NCI-H774 (cell line): ENCODE results near the gene TBL1X.
"Not testable (repeated sequence)": the region's sequence is repeated elsewhere in the genome, so short reads cannot be mapped to it uniquely, and the experiment has no call there.

Source experiments
- DNase-seq: peaks from one replicate; lab custom pipeline; 2025; lab: John Stamatoyannopoulos, UW

Gene TBL1X

DNA sequence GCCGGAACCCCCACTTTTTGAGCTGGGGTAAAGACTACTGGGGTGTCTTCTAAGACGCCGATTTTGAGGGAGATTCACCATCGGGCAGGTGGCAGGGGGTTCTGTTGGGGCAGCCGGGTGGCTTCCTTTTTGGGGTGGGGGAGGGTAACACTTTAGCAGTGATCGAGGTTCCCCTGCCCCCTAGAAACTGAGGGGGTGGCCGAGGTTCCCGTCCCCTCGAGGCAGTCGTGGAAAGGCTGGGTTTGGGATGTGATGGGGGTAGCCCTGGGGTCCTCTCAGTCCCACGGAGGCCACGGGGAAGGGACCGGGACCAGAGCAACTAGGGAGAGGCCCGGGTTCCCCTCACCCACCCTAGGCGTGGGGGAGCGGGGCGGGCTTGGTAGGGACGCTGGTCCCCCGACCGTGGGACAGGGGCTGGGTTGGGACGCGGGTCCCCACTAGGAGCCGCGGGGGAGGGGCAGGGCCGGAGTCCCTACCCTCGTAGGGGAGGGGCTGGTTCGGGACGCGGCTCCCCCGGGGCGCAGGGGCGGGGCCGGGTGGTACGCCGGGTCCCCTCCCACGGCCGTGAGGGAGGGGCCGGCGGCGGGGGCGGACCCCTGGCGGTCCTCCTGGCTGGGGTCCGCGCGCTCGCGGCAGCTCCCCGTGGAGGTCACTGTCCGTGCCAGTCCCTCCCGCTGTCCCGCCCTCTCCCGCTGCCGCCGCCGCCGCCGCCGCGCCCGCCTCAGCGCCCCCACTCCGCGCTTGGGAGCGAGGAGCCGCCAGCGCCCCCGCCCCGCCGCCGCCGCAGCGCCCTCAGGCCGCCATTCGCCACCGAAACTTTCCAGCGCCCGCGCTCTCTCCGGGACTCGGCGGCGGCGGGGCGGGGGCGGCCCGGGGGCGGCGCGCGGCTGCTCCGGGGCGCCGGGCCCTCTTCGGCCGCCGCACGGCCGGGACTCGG, at the start of gene TBL1X:
Gene TBL1X, plus strand, starts transcription at position 624 of the 937 bp plus-strand sequence. CDS start 188,529 bp downstream, outside the sequence.
- peak; percentile 27 for DNase-seq

DNA sequence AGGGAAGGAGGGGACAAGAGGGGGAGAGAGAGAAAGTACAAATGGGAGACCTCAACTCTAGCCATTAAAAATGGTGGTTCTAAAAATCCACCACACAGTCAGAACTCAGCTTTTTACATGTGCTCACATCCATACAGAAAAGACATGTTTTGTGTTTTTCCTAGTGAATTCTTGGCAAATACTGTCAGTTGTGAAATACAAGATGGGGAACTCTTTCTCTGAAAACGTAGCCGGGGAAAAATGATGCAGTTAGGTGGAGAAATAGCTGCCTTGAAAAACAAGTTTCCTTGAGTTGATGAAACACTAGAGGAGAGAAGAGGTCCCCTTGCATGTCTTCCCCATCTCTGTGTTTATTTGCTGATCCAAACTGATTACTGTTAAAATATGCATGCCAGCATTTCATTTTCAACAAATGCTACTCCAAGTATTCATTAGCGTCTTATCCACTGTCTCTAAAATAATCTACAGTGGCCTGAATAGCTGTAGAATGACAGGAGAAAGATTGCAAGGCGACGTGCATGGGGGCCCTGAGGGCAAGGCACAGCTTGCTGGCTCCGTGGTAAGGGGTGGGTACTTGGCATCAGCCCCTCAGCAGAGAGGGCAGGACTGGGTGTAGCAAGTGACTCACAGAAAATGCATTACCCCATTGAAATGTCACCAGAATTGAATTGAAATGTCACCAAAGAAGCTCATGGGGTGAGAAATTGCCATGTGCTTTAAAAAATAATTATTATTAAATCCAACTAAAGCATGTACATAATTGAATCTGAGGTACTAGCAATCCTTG, 48.1 kb upstream of the TBL1X start:
- no peak for DNase-seq

DNA sequence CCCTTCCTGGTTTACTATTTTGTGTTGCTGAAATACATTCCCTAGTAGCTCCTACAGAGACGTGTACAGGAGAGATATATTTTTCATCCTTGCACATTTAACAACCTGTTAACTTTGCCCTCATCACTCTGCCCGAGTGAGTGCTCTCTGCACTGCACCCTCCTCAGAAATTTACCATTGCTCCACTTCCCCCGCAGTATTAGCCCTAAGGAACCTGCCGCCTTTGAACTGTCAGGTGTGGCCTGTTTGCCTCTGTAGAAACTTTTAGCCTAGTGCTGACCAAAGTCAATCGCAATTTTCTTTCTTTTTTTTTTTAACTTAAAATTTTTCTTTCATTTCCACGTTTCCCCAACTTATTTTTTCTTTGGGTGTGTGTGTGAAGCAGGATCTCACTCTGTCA, 46.6 kb upstream of the TBL1X start:
- no peak for DNase-seq

DNA sequence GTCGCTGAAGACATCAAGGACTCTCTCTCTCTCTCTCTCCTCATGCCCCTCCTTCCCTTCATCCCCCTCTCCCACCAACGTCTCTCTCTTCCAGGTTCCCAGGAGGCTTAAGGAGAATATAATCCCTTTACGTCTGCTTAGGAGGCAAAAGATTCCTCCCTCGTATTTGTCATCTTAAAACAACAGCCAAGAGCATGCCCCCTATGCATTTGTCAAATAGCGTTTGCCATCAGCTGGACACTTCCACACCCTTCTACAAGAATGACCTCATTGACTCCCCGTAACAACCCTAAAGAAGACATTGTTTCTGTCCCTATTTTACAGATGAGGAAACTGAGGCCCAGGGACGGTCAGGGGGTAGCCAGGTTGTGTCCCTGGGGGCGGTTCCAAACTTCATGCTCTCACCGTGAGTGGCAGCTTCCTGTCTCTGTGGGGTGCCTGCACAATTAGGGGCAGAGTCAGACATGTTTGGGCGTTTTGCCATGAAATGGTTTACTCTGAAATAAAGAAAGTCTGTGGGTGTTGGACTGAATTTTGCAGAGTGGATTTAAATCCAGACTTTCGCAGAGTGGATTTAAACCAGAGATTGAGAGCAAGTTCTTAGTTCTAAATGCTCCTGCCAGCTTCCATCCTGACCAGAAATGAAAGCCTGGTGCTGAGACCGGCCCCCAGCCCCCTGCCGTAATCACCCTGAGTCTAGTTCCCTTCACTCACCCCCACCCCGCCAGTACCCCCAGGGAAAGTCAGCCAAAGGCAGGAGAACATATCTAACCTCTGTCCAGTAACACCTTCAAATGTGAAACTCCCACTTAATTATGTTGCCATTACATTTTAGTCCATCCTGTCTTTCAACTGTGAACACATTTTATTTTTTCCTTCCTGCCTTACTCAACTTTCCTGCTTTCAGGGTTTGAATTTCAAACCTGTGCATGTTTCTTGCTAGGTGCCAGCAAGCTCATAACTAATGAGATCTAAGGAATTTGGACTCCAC, 44.3 kb upstream of the TBL1X start:
- DNase-seq, result no peak

- DNase-seq, result peak; percentile 1
These were observed 35.1 kb upstream of the TBL1X start for GRCh38 chrX:9429767-9430166.

DNA sequence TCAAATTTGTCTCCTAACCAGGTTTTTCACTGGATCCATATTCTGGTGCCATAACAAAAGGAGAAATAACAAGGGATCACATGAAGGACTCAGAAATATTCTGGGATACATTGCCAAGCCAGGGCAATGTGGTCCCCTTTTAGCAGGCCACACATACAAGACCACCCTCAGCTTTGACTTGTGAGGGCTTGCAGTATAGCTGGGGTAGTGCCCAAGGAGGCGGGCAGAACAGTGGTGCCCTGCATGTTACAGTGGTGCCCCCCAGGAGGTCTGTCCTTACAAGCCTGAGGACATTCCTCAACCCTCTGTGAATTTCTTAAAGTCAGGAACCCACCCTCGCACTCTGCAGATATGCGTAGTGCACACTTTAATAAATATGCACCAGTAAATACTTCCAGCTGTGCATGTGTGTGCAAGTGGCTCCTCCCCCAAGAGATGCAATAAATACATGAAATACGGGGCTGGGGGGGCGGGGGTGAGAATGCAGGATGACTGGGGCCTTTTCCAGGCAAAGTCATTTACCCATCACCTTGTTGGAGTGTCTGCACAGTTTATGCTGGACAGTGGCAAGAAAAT, 34.4 kb upstream of the TBL1X start:
- no peak for DNase-seq

- no peak for DNase-seq
These were observed 33.6 kb upstream of the TBL1X start for GRCh38 chrX:9431281-9431680.

GRCh38 chrX:9433596-9433995, 31.3 kb upstream of the TBL1X start:
- DNase-seq, result no peak

DNA sequence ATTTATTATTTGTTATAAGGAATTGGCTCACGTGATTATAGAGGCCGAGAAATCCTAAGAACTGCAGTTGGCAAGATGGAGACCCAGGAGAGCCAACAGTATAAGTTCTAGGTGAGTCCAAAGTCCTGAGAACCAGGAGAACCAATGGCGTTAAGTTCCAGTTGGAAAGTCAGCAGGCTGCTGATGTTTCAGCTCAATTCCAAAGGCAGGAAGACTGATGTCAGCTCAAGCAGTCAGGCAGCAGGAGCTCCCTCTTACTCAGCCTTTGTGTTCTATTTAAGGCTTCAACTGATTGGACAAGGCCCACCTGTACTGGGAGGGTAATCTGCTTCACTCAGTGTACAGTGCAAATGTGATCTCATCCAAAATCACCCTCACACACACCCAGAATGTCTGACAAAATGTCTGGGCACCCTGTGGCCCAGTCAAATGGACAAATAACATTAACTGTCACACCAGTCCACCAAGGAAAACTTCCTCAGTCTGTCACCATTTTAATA, 30.8 kb upstream of the TBL1X start:
- DNase-seq, result no peak

DNA sequence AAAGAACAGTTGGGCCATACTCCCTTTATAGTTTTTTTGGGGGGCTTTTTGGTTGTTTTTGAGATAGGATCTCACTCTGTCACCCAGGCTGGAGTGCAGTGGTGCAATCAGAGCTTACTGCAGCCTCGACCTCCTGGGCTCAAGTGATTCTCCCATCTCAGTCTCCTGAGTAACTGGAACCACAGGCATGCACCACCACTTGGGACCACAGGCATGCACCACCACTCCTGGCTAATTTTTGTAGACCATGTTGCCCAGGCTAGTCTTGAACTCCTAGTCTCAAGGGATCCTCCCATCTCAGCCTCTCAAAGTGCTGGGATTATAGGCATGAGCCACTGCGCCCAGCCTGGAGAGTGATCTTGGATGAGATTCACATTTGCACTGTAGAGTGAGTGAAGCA, 29.8 kb upstream of the TBL1X start:
- not testable (repeated sequence) for DNase-seq

DNA sequence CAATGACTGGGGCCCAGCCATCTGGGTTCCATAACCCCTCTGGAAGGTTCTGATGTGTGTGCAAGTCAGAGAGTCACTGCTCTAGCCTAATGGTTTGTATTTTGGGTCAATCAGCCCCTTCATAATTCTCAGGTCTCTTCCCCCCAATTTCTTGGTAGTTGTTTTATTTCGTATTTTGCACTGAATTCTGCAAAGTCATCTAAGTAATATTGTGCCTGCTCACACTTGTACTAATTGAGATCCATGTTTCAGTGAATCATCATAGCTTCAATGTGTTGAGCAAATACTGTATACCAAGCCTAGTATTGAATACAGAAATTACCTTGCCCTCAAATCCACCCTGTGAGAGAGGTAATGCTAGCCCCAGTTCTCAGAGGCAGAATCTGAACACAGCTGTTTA, 28.0 kb upstream of the TBL1X start:
- no peak for DNase-seq

DNA sequence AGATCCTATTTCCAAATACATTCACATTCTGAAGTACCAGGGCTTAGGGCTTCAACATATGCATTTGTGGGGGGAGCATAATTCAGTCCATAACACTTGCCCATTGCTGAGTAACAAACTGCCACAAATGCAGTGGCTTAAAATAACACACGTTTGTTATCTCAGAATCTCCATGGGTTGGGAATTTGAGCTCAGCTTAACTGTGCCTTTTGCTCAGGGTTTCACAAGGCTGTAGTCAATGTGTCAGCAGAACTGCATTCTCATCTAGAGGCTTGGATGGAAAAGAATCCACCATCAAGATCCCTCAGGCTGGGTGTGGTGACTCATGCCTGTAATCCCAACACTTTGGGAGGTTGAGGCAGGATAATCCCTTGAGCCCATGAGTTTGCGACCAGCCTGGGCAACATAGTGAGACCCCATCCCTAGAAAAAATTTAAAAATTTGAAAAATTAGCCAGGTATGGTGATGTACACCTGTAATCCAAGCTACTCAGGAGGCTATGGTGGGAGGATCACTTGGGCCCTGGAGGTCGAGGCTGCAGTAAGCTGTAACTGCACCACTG, 25.8 kb upstream of the TBL1X start:
- DNase-seq, result no peak

DNA sequence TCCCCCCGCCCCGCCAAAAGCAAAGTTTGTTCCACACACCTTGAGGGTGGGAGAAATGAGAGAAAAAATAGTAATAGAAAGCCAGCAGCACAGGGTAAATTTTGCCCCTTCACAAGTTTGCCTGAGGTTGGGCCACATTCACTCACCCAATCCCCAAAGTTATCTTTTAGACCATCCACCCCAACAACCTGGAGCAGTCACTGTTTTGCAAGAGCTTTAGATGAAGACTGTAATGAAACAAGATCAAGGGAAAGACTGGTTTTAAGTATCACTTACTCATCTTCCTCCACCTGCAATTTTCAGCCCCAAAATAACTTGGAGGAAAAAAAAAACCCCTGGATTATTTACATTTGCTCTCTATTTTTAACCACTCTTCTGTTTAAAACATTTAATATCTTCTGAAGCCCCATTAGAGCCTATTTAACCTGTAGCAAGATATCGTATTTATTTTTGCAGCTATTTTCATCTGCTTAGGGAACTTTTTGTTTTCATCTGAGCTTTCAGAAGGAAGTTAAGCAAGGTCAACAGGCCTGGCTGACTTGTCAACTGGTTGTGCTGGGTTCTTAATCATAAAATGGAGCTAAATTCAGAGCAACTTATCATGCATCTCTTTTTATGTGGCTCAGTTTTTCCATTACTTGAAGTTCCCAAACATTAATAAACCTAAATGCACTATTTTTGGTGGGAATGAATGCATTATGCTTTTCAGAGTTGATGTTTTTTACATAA, 24.6 kb upstream of the TBL1X start:
- DNase-seq, result no peak

DNA sequence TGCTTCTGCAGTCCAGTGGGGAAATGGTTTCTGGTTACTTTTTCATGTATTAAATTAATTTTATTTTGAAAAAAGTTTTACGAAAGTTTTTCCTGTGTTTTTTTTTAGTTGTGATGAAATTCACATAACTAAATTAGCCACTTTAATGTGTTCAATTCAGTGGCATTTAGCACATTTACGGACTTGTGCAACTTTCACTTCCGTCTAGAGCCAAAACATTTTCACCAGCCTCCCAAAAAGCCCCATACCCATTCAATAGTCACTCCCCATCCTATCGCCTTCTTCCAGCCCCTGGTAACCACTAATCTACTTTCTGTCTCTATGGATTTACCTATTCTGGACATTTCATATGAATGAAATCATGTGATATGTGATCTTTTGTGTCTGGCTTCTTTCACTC, 22.8 kb upstream of the TBL1X start:
- no peak for DNase-seq

- DNase-seq, result no peak
These were observed 21.5 kb upstream of the TBL1X start for GRCh38 chrX:9443327-9443726.

DNA sequence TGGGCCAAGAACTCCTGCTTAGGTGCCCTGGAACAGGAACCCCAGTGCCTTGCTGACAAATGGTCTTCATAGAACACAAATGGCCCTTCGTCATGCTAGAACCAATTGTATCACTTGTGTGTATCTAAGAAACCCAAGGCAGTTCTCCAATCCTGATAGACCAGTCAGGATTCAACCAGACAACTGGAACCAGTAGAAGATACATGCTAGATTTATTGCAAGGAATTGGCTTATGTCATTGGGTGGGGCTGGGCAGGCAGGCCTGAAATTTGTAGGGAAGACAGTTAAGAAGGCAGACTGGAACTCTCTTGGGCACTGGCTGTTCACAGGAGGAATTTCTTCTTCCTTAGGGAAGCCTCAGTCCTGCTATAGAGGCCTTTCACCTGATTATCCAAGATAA, 17.0 kb upstream of the TBL1X start:
- DNase-seq, result no peak

GRCh38 chrX:9456250-9457074, 8.4 kb upstream of the TBL1X start:
- no peak for DNase-seq

DNA sequence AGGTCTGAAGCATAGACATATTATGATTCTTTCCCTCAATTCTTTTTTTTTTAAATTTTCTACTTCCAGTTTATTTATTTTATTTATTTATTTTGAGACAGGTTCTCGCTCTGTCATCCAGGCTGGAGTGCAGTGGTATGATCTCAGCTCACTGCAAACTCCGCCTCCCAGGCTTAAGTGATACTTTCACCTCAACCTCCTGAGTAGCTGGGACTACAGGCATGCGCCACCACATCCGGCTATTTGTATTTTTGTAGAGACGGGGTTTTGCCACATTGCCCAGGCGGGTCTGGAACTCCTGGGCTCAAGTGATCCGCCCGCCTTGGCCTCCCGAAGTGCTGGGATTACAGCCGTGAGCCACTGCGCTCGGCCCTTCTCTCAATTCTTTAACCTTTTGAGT, 6.8 kb upstream of the TBL1X start:
- not testable (repeated sequence) for DNase-seq

GRCh38 chrX:9458516-9459078, 6.3 kb upstream of the TBL1X start:
- no peak for DNase-seq
